SK-N-SH (cell line): ENCODE measurements around the gene NAV2. TPM values are rescaled to one million over a fixed set of nuclear protein-coding genes. Genes with fewer than 3 reads are reported as not detected.

Experiments
- CTCF ChIA-PET: fragments of 300-600, 350-600 bp; formaldehyde crosslinking; extraction: SDS; loops from one replicate; lab custom pipeline; 2021; lab: Yijun Ruan, JAX
- POLR2A ChIA-PET: fragments of 350-600 bp; sonication (Branson Sonifier 250); formaldehyde crosslinking; extraction: SDS; loops from one replicate; lab custom pipeline; 2020; ENCODE audit warnings: antibody characterized with exemption, inconsistent platforms; lab: Yijun Ruan, JAX
- DNase-seq: peaks from one replicate; pipeline ENCODE4 v3.0.0; 2012
- H2AFZ ChIP-seq: fragments of 200-600 bp; sonication (generic); 2 replicates; pipeline ENCODE4 v1.8.1; 2016; ENCODE audit warnings: antibody characterized with exemption, mild to moderate bottlenecking, low read depth
- H3F3A ChIP-seq: fragments of 200-600 bp; sonication (generic); replicated peaks from 2 replicates; pipeline ENCODE3; 2016; ENCODE audit warnings: antibody characterized with exemption, mild to moderate bottlenecking; ENCODE audit not compliant: insufficient read depth
- H3K27ac ChIP-seq, 2 experiments: fragments of 200-500 bp in 1 of 2; fragments of 200-600 bp in 1 of 2; sonication (Bioruptor generic) in 1 of 2; sonication (generic), shearing (Covaris generic) in 1 of 2; 2 replicates each; pipeline versions ENCODE4 v1.5.1 to v1.6.1; 2014 to 2016; ENCODE audit warnings: low read depth in 2 of 2, inconsistent platforms in 1 of 2, low read length in 1 of 2, mild to moderate bottlenecking in 1 of 2, mixed read lengths in 1 of 2
- H3K27me3 ChIP-seq: fragments of 200-600 bp; sonication (generic), shearing (Covaris generic); 2 replicates; pipeline ENCODE4 v1.6.1; 2016; ENCODE audit warnings: mixed run types; ENCODE audit not compliant: insufficient read depth
- H3K36me3 ChIP-seq, 2 experiments: fragments of 200-500 bp in 1 of 2; fragments of 200-600 bp in 1 of 2; sonication (Bioruptor generic) in 1 of 2; sonication (generic) in 1 of 2; replicated peaks in 1 of 2; 2 replicates each; pipeline versions ENCODE3 to v1.5.1; 2014 to 2016; ENCODE audit warnings: low read length in 1 of 2, mild to moderate bottlenecking in 1 of 2; ENCODE audit not compliant: insufficient read depth in 2 of 2, control insufficient read depth in 1 of 2
- H3K4me1 ChIP-seq, 2 experiments: fragments of 200-500 bp in 1 of 2; fragments of 200-600 bp in 1 of 2; sonication (Bioruptor generic) in 1 of 2; sonication (generic), shearing (Covaris generic) in 1 of 2; 2 replicates each; pipeline versions ENCODE4 v1.5.1 to v1.6.1; 2014 to 2016; ENCODE audit warnings: low read depth in 1 of 2, low read length in 1 of 2, mixed run types in 1 of 2; ENCODE audit not compliant: insufficient read depth in 2 of 2, control insufficient read depth in 1 of 2
- H3K4me2 ChIP-seq: fragments of 200-600 bp; sonication (generic), shearing (Covaris generic); 2 replicates; pipeline ENCODE4 v1.6.1; 2017; ENCODE audit warnings: mixed run types
- H3K4me3 ChIP-seq, 2 experiments: fragments of 200-500 bp in 1 of 2; fragments of 200-600 bp in 1 of 2; sonication (Bioruptor generic) in 1 of 2; sonication (generic), shearing (Covaris generic) in 1 of 2; 2 replicates each; pipeline versions ENCODE4 v1.5.1 to v1.8.1; 2014 to 2016; ENCODE audit warnings: low read depth in 2 of 2, inconsistent platforms in 1 of 2, low read length in 1 of 2, mild to moderate bottlenecking in 1 of 2, mixed read lengths in 1 of 2, moderate library complexity in 1 of 2
- H3K79me2 ChIP-seq: fragments of 200-600 bp; sonication (generic); 2 replicates; pipeline ENCODE4 v1.8.1; 2017; ENCODE audit warnings: mild to moderate bottlenecking; ENCODE audit not compliant: insufficient read depth
- H3K9ac ChIP-seq: fragments of 200-600 bp; sonication (generic); 2 replicates; pipeline ENCODE4 v1.6.1; 2017; ENCODE audit warnings: mixed run types
- H3K9me2 ChIP-seq: fragments of 200-600 bp; sonication (generic); 2 replicates; pipeline ENCODE4 v1.6.1; 2017; ENCODE audit warnings: mixed run types
- H3K9me3 ChIP-seq: fragments of 200-600 bp; sonication (generic); 2 replicates; pipeline ENCODE4 v1.6.1; 2017; ENCODE audit warnings: mixed run types, mild to moderate bottlenecking, moderate library complexity
- H4K20me1 ChIP-seq: fragments of 200-600 bp; sonication (generic); 2 replicates; pipeline ENCODE4 v1.6.1; 2017; ENCODE audit warnings: mild to moderate bottlenecking, mixed run types; ENCODE audit not compliant: insufficient read depth
- CTCF ChIP-seq: fragments of 200-600 bp; sonication (generic); IDR thresholded peaks from 2 replicates; pipeline ENCODE4 v1.6.1; 2017; ENCODE audit warnings: antibody characterized with exemption, mild to moderate bottlenecking, moderate library complexity
- ELF1 ChIP-seq: IDR thresholded peaks from 2 replicates; pipeline ENCODE4 v1.4.0; 2012
- EP300 ChIP-seq, 2 experiments: IDR thresholded peaks; 2 replicates each; pipeline versions ENCODE4 v1.4.0 to v1.6.1; 2012; ENCODE audit warnings: borderline replicate concordance in 1 of 2, low read depth in 1 of 2, low read length in 1 of 2
- EZH2phosphoT487 ChIP-seq: fragments of 200-600 bp; sonication (generic); IDR thresholded peaks from 2 replicates; pipeline ENCODE4 v1.6.1; 2017; ENCODE audit warnings: low read depth, mixed run types, mild to moderate bottlenecking, antibody characterized with exemption, moderate library complexity, borderline replicate concordance
- FOSL2 ChIP-seq: IDR thresholded peaks from 2 replicates; pipeline ENCODE4 v1.4.0; 2012; ENCODE audit warnings: low read depth, mild to moderate bottlenecking, moderate library complexity, borderline replicate concordance
- FOXJ3 ChIP-seq: sonication (generic); formaldehyde crosslinking; IDR thresholded peaks from 2 replicates; pipeline ENCODE4 v1.5.1; 2020; ENCODE audit warnings: mild to moderate bottlenecking, missing genetic modification reagents
- FOXM1 ChIP-seq: IDR thresholded peaks from 2 replicates; pipeline ENCODE4 v1.4.0; 2012; ENCODE audit warnings: low read depth, mild to moderate bottlenecking
- GATA2 ChIP-seq: sonication (generic); formaldehyde crosslinking; IDR thresholded peaks from 2 replicates; pipeline ENCODE4 v1.5.0; 2020; ENCODE audit warnings: mild to moderate bottlenecking, missing genetic modification reagents
- IRF3 ChIP-seq: fragments of 150-350 bp; IDR thresholded peaks from 2 replicates; pipeline ENCODE4 v1.6.1; 2016; ENCODE audit warnings: mild to moderate bottlenecking, low read depth, low read length
- JUND ChIP-seq: IDR thresholded peaks from 2 replicates; pipeline ENCODE4 v1.4.0; 2012
- MXI1 ChIP-seq: IDR thresholded peaks from 2 replicates; pipeline ENCODE4 v1.6.1; 2012; ENCODE audit warnings: mild to moderate bottlenecking, low read depth, low read length, improper control_type of control experiment
- RAD21 ChIP-seq: IDR thresholded peaks from 2 replicates; pipeline ENCODE4 v1.6.1; 2012; ENCODE audit warnings: mild to moderate bottlenecking, low read length
- RCOR1 ChIP-seq: fragments of 150-350 bp; IDR thresholded peaks from 2 replicates; pipeline ENCODE4 v1.6.1; 2017; ENCODE audit warnings: antibody characterized with exemption, low read length
- RXRA ChIP-seq: IDR thresholded peaks from 2 replicates; pipeline ENCODE4 v1.4.0; 2012; ENCODE audit warnings: low read depth, mild to moderate bottlenecking, borderline replicate concordance
- SIN3A ChIP-seq: IDR thresholded peaks from 2 replicates; pipeline ENCODE4 v1.6.1; 2012; ENCODE audit warnings: low read depth, mild to moderate bottlenecking, low read length, moderate library complexity, borderline replicate concordance
- TEAD4 ChIP-seq: IDR thresholded peaks from 2 replicates; pipeline ENCODE4 v1.4.0; 2012; ENCODE audit warnings: mild to moderate bottlenecking, borderline replicate concordance; ENCODE audit not compliant: insufficient read depth
- WGBS: methylation state at CpG from one replicate; pipeline ENCODE4 v1.1.6; 2017; ENCODE audit warnings: low lambda C conversion rate; 5-methylcytosine and 5-hydroxymethylcytosine counted together
- polyA plus RNA-seq, 3 experiments: library from polyadenylated mRNA; depleted of rRNA; stranded (reverse); fragments of >200 nt; gene quantifications; 2 replicates each; pipeline ENCODE4 v1.2.3, GENCODE V29; 2012
- TF ChIP-seq, protein P1 (sequence below): IDR thresholded peaks from 2 replicates; pipeline ENCODE4 v1.4.0; 2012; ENCODE audit warnings: low read depth

The NAV2 gene
- polyA plus RNA-seq, 1 of the 3 experiments (the other 2 are of a cell fraction) = 26.2 TPM

DNA sequence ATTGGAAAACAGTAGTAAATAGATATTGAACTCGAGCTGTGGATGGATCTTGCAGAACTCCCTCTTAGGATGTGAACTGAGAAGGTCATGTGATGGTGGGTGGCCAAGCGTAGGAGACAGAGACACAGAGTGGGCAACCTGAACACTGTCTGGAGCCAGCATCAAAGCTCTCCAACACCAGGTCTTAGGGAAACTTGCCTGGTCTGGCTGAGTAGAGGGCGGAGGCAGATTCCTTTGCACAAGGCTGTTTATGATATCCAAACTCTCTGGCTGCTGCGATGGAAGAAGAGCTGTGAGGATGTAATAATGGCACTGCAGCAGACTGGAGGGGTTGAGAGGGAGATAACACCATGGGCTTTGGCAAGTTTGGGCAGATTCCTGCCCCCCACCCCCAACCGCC is 10.1 kb downstream of the NAV2 start:
- H3K36me3 ChIP-seq = peaks cover 35 to 47% of the 10 kb centered on the region in 2 experiments
- DNase-seq = no peak
- 81% methylated on average over 5 of the region's 5 CpGs for WGBS

GRCh38 chr11:19723572-19724342 is 11.1 kb downstream of the NAV2 start:
- no peak overlapping the region for H3K4me3 ChIP-seq
- H3K27me3 ChIP-seq = no peaks in the 10 kb centered on the region
- no peaks in the 10 kb centered on the region for H3K9me3 ChIP-seq
- peaks cover 15 to 88% of the 10 kb centered on the region in 2 experiments; a peak in 3 of 4 replicates for H3K4me1 ChIP-seq
- no peaks in the 10 kb centered on the region for H3K9me2 ChIP-seq
- H3K79me2 ChIP-seq = peaks cover 100% of the 10 kb centered on the region
- no peak overlapping the region for H3K9ac ChIP-seq
- no peak overlapping the region for H2AFZ ChIP-seq
- peak; percentile 85 for DNase-seq
- H3K4me2 ChIP-seq = peak overlapping the region; percentile 40; the same call in 1 of the 2 replicates
- peaks cover 4% of the 10 kb centered on the region for H3F3A ChIP-seq
- peak overlapping the region; percentile 54 to 99 for H3K27ac ChIP-seq
- peaks cover 41 to 51% of the 10 kb centered on the region in 2 experiments for H3K36me3 ChIP-seq
- 34% methylated on average over 3 of the region's 5 CpGs for WGBS
- ChIA-PET CTCF (interaction anchor here (0.7 to 7.4 kb wide), 14 partner anchors 11 to 465 kb away, joined by 3 to 45 read pairs (median 4); partner anchors contain the start of gene NAV2), POLR2A (interaction anchor here (0.8 to 3.4 kb wide), 9 partner anchors 9 to 163 kb away, joined by 3 to 26 read pairs (median 9); partner anchors contain the start of gene NAV2)
- peaks cover 97% of the 10 kb centered on the region for H4K20me1 ChIP-seq
- TF ChIP-seq FOXM1 (no peak), RCOR1 (peak; percentile 56), FOSL2 (no peak; the same call in 1 of the 2 replicates), RXRA (peak; percentile 51; the same call in 1 of the 2 replicates), RAD21 (peak; percentile 7; the same call in 1 of the 2 replicates), MXI1 (peak; percentile 97), IRF3 (no peak), SIN3A (peak; percentile 49), FOXJ3 (CRISPR knock-in tag) (peak; percentile 99), TEAD4 (no peak), GATA2 (CRISPR knock-in tag) (peak; percentile 97)
- TF ChIP-seq, protein P1, sequence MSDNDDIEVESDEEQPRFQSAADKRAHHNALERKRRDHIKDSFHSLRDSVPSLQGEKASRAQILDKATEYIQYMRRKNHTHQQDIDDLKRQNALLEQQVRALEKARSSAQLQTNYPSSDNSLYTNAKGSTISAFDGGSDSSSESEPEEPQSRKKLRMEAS = peak; percentile 82

More for the DNA sequence above, 10.1 kb downstream of the NAV2 start:
- Histone ChIP-seq H3K27ac (peak overlapping the region; percentile 54 to 99), H3K9me2 (no peaks in the 10 kb centered on the region), H2AFZ (no peak overlapping the region), H3K4me3 (no peak overlapping the region), H3K4me1 (peaks cover 15 to 86% of the 10 kb centered on the region in 2 experiments; a peak in 3 of 4 replicates), H3K4me2 (0 out of 2 replicates have a peak overlapping the region, but pooled peaks have one; percentile 40), H3K79me2 (peaks cover 100% of the 10 kb centered on the region), H3F3A (peaks cover 3% of the 10 kb centered on the region), H4K20me1 (peaks cover 92% of the 10 kb centered on the region), H3K9me3 (no peaks in the 10 kb centered on the region), H3K27me3 (no peaks in the 10 kb centered on the region), H3K9ac (no peak overlapping the region)
- ChIA-PET POLR2A (interaction anchor here (0.8 to 3.4 kb wide), 7 partner anchors 8 to 159 kb away, joined by 3 to 26 read pairs (median 10); partner anchors contain the start of gene NAV2), CTCF (interaction anchor here (0.7 to 7.4 kb wide), 8 partner anchors 9 to 652 kb away, joined by 3 to 45 read pairs (median 10); partner anchors contain the start of gene NAV2)
- TF ChIP-seq ELF1 = no peak
- TF ChIP-seq EZH2phosphoT487 = no peak
- no peak for TF ChIP-seq JUND
- no peak for TF ChIP-seq IRF3
- no peak for TF ChIP-seq CTCF
- no peak for TF ChIP-seq EP300 (IDR thresholded peaks at IDR 0.05; ENCODE audit: borderline replicate concordance in 1 of 2, low read depth in 1 of 2, low read length in 1 of 2)
- TF ChIP-seq RXRA = no peak
- no peak for TF ChIP-seq TEAD4
